ENCODE data around the gene SLC27A5. TPM values are rescaled to one million over a fixed set of nuclear protein-coding genes. Genes with fewer than 3 reads are reported as not detected.
"Not testable (repeated sequence)": the region's sequence is repeated elsewhere in the genome, so short reads cannot be mapped to it uniquely, and the experiment has no call there.

Gene SLC27A5
- total RNA-seq, 1 donor from 2014 or later, result 35.8 TPM

GRCh38 chr19:58497634-58498170, 14.1 kb downstream of the SLC27A5 start:
- TF ChIP-seq POLR2AphosphoS5 (IDR thresholded peaks at IDR 0.05; ENCODE audit: insufficient read depth in 1 of 2, low read depth in 1 of 2), result no peak
- no peak for TF ChIP-seq CTCF (IDR thresholded peaks at IDR 0.05)
- no peak for TF ChIP-seq POLR2A (IDR thresholded peaks at IDR 0.05)
- no peak overlapping the region for H3K4me3 ChIP-seq
- DNase-seq (ENCODE audit: extremely low spot score in 2 of 2), result no peak
- intact Hi-C loops (cut with DNase I), result no loop called here
- H3K4me1 ChIP-seq, result peaks cover 28% of the 10 kb centered on the region
- no peaks in the 10 kb centered on the region for H3K27me3 ChIP-seq
- H3K27ac ChIP-seq, result no peak overlapping the region
- no peaks in the 10 kb centered on the region for H3K36me3 ChIP-seq
- no peaks in the 10 kb centered on the region for H3K9me3 ChIP-seq

GRCh38 chr19:58492265-58492664, 19.5 kb downstream of the SLC27A5 start:
- Histone ChIP-seq H3K9me3 (no peaks in the 10 kb centered on the region), H3K4me1 (peaks cover under 1% of the 10 kb centered on the region), H3K4me3 (no peak overlapping the region), H3K27ac (no peak overlapping the region), H3K36me3 (no peaks in the 10 kb centered on the region), H3K27me3 (no peaks in the 10 kb centered on the region)
- TF ChIP-seq POLR2A (IDR thresholded peaks at IDR 0.05), result no peak
- no peak for TF ChIP-seq CTCF (IDR thresholded peaks at IDR 0.05)
- no peak for TF ChIP-seq POLR2AphosphoS5 (IDR thresholded peaks at IDR 0.05; ENCODE audit: insufficient read depth in 1 of 2, low read depth in 1 of 2)
- intact Hi-C loops (cut with DNase I), result no loop called here
- no peak for DNase-seq (ENCODE audit: extremely low spot score in 2 of 2)

GRCh38 chr19:58491393-58491792, 20.4 kb downstream of the SLC27A5 start:
- intact Hi-C loops (cut with DNase I), result no loop called here
- no peaks in the 10 kb centered on the region for H3K9me3 ChIP-seq
- H3K4me1 ChIP-seq, result no peaks in the 10 kb centered on the region
- H3K27me3 ChIP-seq, result no peaks in the 10 kb centered on the region
- no peak overlapping the region for H3K27ac ChIP-seq
- H3K4me3 ChIP-seq, result no peak overlapping the region
- no peak for TF ChIP-seq POLR2AphosphoS5 (IDR thresholded peaks at IDR 0.05; ENCODE audit: insufficient read depth in 1 of 2, low read depth in 1 of 2)
- no peak for TF ChIP-seq POLR2A (IDR thresholded peaks at IDR 0.05)
- TF ChIP-seq CTCF (IDR thresholded peaks at IDR 0.05), result no peak
- H3K36me3 ChIP-seq, result no peaks in the 10 kb centered on the region
- DNase-seq (ENCODE audit: extremely low spot score in 2 of 2), result no peak

GRCh38 chr19:58484349-58484748, 27.4 kb downstream of the SLC27A5 start:
- H3K27me3 ChIP-seq; H3K9me3 ChIP-seq; DNase-seq (ENCODE audit: extremely low spot score in 2 of 2); H3K4me1 ChIP-seq; intact Hi-C loops (cut with DNase I); H3K4me3 ChIP-seq; H3K27ac ChIP-seq; H3K36me3 ChIP-seq: not testable (repeated sequence)

- Histone ChIP-seq H3K9me3 (no peaks in the 10 kb centered on the region), H3K27me3 (no peaks in the 10 kb centered on the region), H3K4me3 (no peak overlapping the region), H3K4me1 (no peaks in the 10 kb centered on the region), H3K36me3 (no peaks in the 10 kb centered on the region), H3K27ac (no peak overlapping the region)
- no peak for TF ChIP-seq CTCF (IDR thresholded peaks at IDR 0.05)
- TF ChIP-seq POLR2A (IDR thresholded peaks at IDR 0.05), result no peak
- TF ChIP-seq POLR2AphosphoS5 (IDR thresholded peaks at IDR 0.05; ENCODE audit: insufficient read depth in 1 of 2, low read depth in 1 of 2), result no peak
- intact Hi-C loops (cut with DNase I), result no loop called here
- DNase-seq (ENCODE audit: extremely low spot score in 2 of 2), result no peak
These were observed 28.0 kb downstream of the SLC27A5 start for GRCh38 chr19:58483776-58484175.

Data from vagina (tissue), 2 donors.